ENCODE measurements around the gene ZNF57.

DNA sequence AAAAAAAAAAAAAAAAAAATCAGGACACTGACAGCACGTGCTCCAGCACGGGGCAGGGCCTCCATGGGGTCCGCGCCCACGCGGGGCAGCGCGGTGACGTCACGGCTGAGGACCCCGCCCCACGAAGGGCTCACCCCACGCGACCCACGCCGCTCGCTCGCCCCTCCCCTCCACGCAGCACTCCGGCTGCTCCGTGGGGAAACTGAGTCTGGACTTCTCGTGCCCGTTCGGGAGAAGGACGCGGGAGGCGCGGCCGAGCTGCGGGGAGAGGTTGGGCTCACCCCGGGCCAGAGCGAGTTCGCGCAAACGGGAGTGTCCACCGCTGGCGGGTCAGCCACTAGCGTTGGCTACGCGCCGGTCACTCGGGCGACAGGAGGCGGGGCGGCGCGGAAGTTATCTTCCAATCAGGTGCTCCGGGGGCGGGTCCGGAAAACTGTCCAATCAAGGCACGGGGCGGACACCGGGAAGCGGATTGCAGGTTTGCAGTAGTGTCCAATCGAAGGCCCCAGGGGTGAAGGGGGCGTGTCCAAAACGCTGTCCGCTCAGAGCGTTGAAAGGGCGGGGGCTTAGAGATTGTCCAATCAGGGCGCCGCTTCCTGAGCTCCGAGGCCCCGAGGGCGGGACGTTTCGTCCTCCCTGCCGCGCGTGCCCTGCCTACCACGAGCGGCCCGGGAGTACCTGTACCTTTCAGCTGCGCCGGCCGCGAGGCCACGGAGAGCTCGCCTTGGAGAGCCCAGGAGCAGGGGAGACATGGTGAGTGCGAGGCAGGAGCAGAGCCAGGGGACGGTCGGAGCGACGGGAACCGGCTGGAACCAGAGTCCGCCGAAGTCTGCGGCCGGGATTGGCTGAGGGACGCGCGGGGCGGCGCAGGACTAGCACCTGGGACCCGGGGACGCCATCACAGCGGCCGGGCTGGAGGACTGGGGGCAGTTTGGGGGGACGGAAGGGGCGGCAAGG is at the start of gene ZNF57:
- TF ChIP-seq, protein P1, sequence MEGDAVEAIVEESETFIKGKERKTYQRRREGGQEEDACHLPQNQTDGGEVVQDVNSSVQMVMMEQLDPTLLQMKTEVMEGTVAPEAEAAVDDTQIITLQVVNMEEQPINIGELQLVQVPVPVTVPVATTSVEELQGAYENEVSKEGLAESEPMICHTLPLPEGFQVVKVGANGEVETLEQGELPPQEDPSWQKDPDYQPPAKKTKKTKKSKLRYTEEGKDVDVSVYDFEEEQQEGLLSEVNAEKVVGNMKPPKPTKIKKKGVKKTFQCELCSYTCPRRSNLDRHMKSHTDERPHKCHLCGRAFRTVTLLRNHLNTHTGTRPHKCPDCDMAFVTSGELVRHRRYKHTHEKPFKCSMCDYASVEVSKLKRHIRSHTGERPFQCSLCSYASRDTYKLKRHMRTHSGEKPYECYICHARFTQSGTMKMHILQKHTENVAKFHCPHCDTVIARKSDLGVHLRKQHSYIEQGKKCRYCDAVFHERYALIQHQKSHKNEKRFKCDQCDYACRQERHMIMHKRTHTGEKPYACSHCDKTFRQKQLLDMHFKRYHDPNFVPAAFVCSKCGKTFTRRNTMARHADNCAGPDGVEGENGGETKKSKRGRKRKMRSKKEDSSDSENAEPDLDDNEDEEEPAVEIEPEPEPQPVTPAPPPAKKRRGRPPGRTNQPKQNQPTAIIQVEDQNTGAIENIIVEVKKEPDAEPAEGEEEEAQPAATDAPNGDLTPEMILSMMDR (conservative IDR thresholded peaks at IDR 0.05; ENCODE audit: low read depth in 2 of 2), result no peak
- TF ChIP-seq EZH2 (IDR thresholded peaks at IDR 0.05; ENCODE audit: low read depth, unreplicated experiment) (no peak), EZH2phosphoT487 (IDR thresholded peaks at IDR 0.05; ENCODE audit: unreplicated experiment) (no peak), POLR2AphosphoS5 (IDR thresholded peaks at IDR 0.05; ENCODE audit: low read depth) (peak; percentile 73), ZNF331 (CRISPR knock-in tag; IDR thresholded peaks at IDR 0.05; ENCODE audit: low read depth) (no peak)
- TF ChIP-seq, protein P2, sequence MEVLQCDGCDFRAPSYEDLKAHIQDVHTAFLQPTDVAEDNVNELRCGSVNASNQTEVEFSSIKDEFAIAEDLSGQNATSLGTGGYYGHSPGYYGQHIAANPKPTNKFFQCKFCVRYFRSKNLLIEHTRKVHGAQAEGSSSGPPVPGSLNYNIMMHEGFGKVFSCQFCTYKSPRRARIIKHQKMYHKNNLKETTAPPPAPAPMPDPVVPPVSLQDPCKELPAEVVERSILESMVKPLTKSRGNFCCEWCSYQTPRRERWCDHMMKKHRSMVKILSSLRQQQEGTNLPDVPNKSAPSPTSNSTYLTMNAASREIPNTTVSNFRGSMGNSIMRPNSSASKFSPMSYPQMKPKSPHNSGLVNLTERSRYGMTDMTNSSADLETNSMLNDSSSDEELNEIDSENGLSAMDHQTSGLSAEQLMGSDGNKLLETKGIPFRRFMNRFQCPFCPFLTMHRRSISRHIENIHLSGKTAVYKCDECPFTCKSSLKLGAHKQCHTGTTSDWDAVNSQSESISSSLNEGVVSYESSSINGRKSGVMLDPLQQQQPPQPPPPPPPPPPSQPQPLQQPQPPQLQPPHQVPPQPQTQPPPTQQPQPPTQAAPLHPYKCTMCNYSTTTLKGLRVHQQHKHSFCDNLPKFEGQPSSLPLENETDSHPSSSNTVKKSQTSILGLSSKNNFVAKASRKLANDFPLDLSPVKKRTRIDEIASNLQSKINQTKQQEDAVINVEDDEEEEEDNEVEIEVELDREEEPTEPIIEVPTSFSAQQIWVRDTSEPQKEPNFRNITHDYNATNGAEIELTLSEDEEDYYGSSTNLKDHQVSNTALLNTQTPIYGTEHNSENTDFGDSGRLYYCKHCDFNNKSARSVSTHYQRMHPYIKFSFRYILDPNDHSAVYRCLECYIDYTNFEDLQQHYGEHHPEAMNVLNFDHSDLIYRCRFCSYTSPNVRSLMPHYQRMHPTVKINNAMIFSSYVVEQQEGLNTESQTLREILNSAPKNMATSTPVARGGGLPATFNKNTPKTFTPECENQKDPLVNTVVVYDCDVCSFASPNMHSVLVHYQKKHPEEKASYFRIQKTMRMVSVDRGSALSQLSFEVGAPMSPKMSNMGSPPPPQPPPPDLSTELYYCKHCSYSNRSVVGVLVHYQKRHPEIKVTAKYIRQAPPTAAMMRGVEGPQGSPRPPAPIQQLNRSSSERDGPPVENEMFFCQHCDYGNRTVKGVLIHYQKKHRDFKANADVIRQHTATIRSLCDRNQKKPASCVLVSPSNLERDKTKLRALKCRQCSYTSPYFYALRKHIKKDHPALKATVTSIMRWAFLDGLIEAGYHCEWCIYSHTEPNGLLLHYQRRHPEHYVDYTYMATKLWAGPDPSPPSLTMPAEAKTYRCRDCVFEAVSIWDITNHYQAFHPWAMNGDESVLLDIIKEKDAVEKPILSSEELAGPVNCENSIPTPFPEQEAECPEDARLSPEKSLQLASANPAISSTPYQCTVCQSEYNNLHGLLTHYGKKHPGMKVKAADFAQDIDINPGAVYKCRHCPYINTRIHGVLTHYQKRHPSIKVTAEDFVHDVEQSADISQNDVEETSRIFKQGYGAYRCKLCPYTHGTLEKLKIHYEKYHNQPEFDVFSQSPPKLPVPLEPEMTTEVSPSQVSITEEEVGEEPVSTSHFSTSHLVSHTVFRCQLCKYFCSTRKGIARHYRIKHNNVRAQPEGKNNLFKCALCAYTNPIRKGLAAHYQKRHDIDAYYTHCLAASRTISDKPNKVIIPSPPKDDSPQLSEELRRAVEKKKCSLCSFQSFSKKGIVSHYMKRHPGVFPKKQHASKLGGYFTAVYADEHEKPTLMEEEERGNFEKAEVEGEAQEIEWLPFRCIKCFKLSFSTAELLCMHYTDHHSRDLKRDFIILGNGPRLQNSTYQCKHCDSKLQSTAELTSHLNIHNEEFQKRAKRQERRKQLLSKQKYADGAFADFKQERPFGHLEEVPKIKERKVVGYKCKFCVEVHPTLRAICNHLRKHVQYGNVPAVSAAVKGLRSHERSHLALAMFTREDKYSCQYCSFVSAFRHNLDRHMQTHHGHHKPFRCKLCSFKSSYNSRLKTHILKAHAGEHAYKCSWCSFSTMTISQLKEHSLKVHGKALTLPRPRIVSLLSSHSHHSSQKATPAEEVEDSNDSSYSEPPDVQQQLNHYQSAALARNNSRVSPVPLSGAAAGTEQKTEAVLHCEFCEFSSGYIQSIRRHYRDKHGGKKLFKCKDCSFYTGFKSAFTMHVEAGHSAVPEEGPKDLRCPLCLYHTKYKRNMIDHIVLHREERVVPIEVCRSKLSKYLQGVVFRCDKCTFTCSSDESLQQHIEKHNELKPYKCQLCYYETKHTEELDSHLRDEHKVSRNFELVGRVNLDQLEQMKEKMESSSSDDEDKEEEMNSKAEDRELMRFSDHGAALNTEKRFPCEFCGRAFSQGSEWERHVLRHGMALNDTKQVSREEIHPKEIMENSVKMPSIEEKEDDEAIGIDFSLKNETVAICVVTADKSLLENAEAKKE (CRISPR knock-in tag; IDR thresholded peaks at IDR 0.05), result no peak
